Skeletal muscle satellite cell (primary cell): ENCODE measurements around the gene SLC2A6.

ENCODE experiments used
- H3K27me3 ChIP-seq: 2 replicates; pipeline ENCODE4 v1.7.0; 2013; ENCODE audit warnings: low read length; ENCODE audit not compliant: control insufficient read depth, insufficient read depth
- H3K36me3 ChIP-seq: 2 replicates; pipeline ENCODE4 v1.7.0; 2013; ENCODE audit warnings: mild to moderate bottlenecking, control low read depth, low read length; ENCODE audit not compliant: insufficient read depth
- H3K4me1 ChIP-seq: 2 replicates; pipeline ENCODE4 v1.7.0; 2013; ENCODE audit warnings: low read length; ENCODE audit not compliant: control insufficient read depth, insufficient read depth
- H3K4me2 ChIP-seq: 2 replicates; pipeline ENCODE4 v1.7.0; 2013; ENCODE audit warnings: mild to moderate bottlenecking, low read length
- H3K4me3 ChIP-seq: 2 replicates; pipeline ENCODE4 v1.7.0; 2013; ENCODE audit warnings: low read length
- H3K9ac ChIP-seq: 2 replicates; pipeline ENCODE4 v1.7.0; 2013; ENCODE audit warnings: mild to moderate bottlenecking, low read depth, low read length, moderate library complexity
- H3K9me3 ChIP-seq: replicated peaks from 2 replicates; pipeline ENCODE4 v1.7.0; 2013; ENCODE audit warnings: mild to moderate bottlenecking, control low read depth, low read length

SLC2A6 gene

GRCh38 chr9:133471551-133472276 lies 7.2 kb downstream of the SLC2A6 start:
- no peaks in the 10 kb centered on the region for H3K27me3 ChIP-seq
- no peak overlapping the region for H3K4me3 ChIP-seq
- no peaks in the 10 kb centered on the region for H3K4me1 ChIP-seq
- H3K9ac ChIP-seq = no peak overlapping the region
- H3K36me3 ChIP-seq = peaks cover 30% of the 10 kb centered on the region
- no peak overlapping the region for H3K4me2 ChIP-seq
- no peaks in the 10 kb centered on the region for H3K9me3 ChIP-seq

GRCh38 chr9:133470988-133471387 lies 7.9 kb downstream of the SLC2A6 start:
- H3K4me1 ChIP-seq = no peaks in the 10 kb centered on the region
- no peak overlapping the region for H3K4me3 ChIP-seq
- no peaks in the 10 kb centered on the region for H3K9me3 ChIP-seq
- peaks cover 26% of the 10 kb centered on the region for H3K36me3 ChIP-seq
- no peaks in the 10 kb centered on the region for H3K27me3 ChIP-seq
- no peak overlapping the region for H3K4me2 ChIP-seq
- no peak overlapping the region for H3K9ac ChIP-seq

- no peaks in the 10 kb centered on the region for H3K27me3 ChIP-seq
- H3K4me1 ChIP-seq = no peaks in the 10 kb centered on the region
- no peak overlapping the region for H3K4me2 ChIP-seq
- H3K36me3 ChIP-seq = peaks cover 26% of the 10 kb centered on the region
- H3K9ac ChIP-seq = no peak overlapping the region
- no peaks in the 10 kb centered on the region for H3K9me3 ChIP-seq
- no peak overlapping the region for H3K4me3 ChIP-seq
Observed at GRCh38 chr9:133470427-133470924, 8.4 kb downstream of the SLC2A6 start.

- Histone ChIP-seq H3K9me3 (no peaks in the 10 kb centered on the region), H3K4me1 (no peaks in the 10 kb centered on the region), H3K36me3 (peaks cover 18% of the 10 kb centered on the region), H3K4me3 (no peak overlapping the region), H3K27me3 (no peaks in the 10 kb centered on the region), H3K9ac (no peak overlapping the region), H3K4me2 (no peak overlapping the region)
Observed at GRCh38 chr9:133468777-133469421, 10.0 kb downstream of the SLC2A6 start.

- Histone ChIP-seq H3K4me2 (no peak overlapping the region), H3K4me1 (no peaks in the 10 kb centered on the region), H3K9me3 (no peaks in the 10 kb centered on the region), H3K36me3 (peaks cover 13% of the 10 kb centered on the region), H3K4me3 (no peak overlapping the region), H3K9ac (no peak overlapping the region), H3K27me3 (no peaks in the 10 kb centered on the region)
Observed at GRCh38 chr9:133468374-133468773, 10.5 kb downstream of the SLC2A6 start.

- H3K9me3 ChIP-seq = no peaks in the 10 kb centered on the region
- peaks cover 6% of the 10 kb centered on the region for H3K36me3 ChIP-seq
- H3K4me2 ChIP-seq = no peak overlapping the region
- no peaks in the 10 kb centered on the region for H3K27me3 ChIP-seq
- no peaks in the 10 kb centered on the region for H3K4me1 ChIP-seq
- H3K4me3 ChIP-seq = no peak overlapping the region
- H3K9ac ChIP-seq = no peak overlapping the region
Observed at GRCh38 chr9:133467101-133467500, 11.8 kb downstream of the SLC2A6 start.

- no peak overlapping the region for H3K9ac ChIP-seq
- no peak overlapping the region for H3K4me3 ChIP-seq
- no peak overlapping the region for H3K4me2 ChIP-seq
- H3K36me3 ChIP-seq = no peaks in the 10 kb centered on the region
- no peaks in the 10 kb centered on the region for H3K9me3 ChIP-seq
- H3K4me1 ChIP-seq = no peaks in the 10 kb centered on the region
- H3K27me3 ChIP-seq = no peaks in the 10 kb centered on the region
Observed at GRCh38 chr9:133465984-133466383, 12.9 kb downstream of the SLC2A6 start.

GRCh38 chr9:133464638-133465037 lies 14.3 kb downstream of the SLC2A6 start:
- no peaks in the 10 kb centered on the region for H3K27me3 ChIP-seq
- H3K9me3 ChIP-seq = no peaks in the 10 kb centered on the region
- H3K4me3 ChIP-seq = no peak overlapping the region
- peaks cover 5% of the 10 kb centered on the region for H3K4me1 ChIP-seq
- H3K36me3 ChIP-seq = no peaks in the 10 kb centered on the region
- no peak overlapping the region for H3K4me2 ChIP-seq
- no peak overlapping the region for H3K9ac ChIP-seq

- Histone ChIP-seq H3K9me3 (no peaks in the 10 kb centered on the region), H3K4me3 (no peak overlapping the region), H3K9ac (no peak overlapping the region), H3K4me2 (no peak overlapping the region), H3K4me1 (peaks cover 9% of the 10 kb centered on the region), H3K27me3 (no peaks in the 10 kb centered on the region), H3K36me3 (no peaks in the 10 kb centered on the region)
Observed at GRCh38 chr9:133463864-133464615, 14.9 kb downstream of the SLC2A6 start.

GRCh38 chr9:133463234-133463863 lies 15.6 kb downstream of the SLC2A6 start:
- no peaks in the 10 kb centered on the region for H3K27me3 ChIP-seq
- no peak overlapping the region for H3K9ac ChIP-seq
- no peak overlapping the region for H3K4me3 ChIP-seq
- no peaks in the 10 kb centered on the region for H3K9me3 ChIP-seq
- H3K4me1 ChIP-seq = peaks cover 10% of the 10 kb centered on the region
- no peaks in the 10 kb centered on the region for H3K36me3 ChIP-seq
- H3K4me2 ChIP-seq = no peak overlapping the region

GRCh38 chr9:133461975-133462374 lies 16.9 kb downstream of the SLC2A6 start:
- H3K4me2 ChIP-seq = no peak overlapping the region
- no peak overlapping the region for H3K4me3 ChIP-seq
- H3K36me3 ChIP-seq = no peaks in the 10 kb centered on the region
- no peaks in the 10 kb centered on the region for H3K27me3 ChIP-seq
- H3K4me1 ChIP-seq = peaks cover 10% of the 10 kb centered on the region
- no peak overlapping the region for H3K9ac ChIP-seq
- H3K9me3 ChIP-seq = no peaks in the 10 kb centered on the region
